Common myeloid progenitor, CD34-positive (primary cell): ENCODE results near the gene MTTP.

Experiments
- CTCF ChIA-PET: fragments of 350-600 bp; sonication (Branson Sonifier 250); formaldehyde crosslinking; loops from one replicate; lab custom pipeline; 2021; ENCODE audit warnings: antibody characterized with exemption; lab: Charles Lee
- POLR2A ChIA-PET: fragments of 350-600 bp; sonication (Branson Sonifier 250); formaldehyde crosslinking; loops from one replicate; lab custom pipeline; 2021; ENCODE audit warnings: antibody characterized with exemption; lab: Charles Lee
- DNase-seq, 3 donors: peaks; one replicate each; pipeline versions ENCODE4 v3.0.0 to v3.0.0-alpha.2; 2013
- H3K27ac ChIP-seq, 2 experiments: 1 replicate in 1 of 2; 2 replicates in 1 of 2; pipeline ENCODE4 v1.7.0; 2013; ENCODE audit warnings: inconsistent platforms in 2 of 2, low read length in 2 of 2, mild to moderate bottlenecking in 2 of 2, low read depth in 1 of 2, moderate library complexity in 1 of 2; ENCODE audit not compliant: severe bottlenecking in 2 of 2, insufficient read depth in 1 of 2, poor library complexity in 1 of 2
- H3K27me3 ChIP-seq, 5 experiments: replicated peaks in 2 of 5; 1 replicate in 3 of 5; 2 replicates in 2 of 5; pipeline versions ENCODE4 v1.6.1 to v1.7.0; 2013; ENCODE audit warnings: low read length in 4 of 5, mild to moderate bottlenecking in 2 of 5, moderate library complexity in 2 of 5, inconsistent platforms in 1 of 5; ENCODE audit not compliant: insufficient read depth in 5 of 5, control insufficient read depth in 4 of 5
- H3K36me3 ChIP-seq, 4 experiments: 1 replicate in 2 of 4; 2 replicates in 2 of 4; pipeline versions ENCODE4 v1.6.1 to v1.7.0; 2013; ENCODE audit warnings: low read length in 3 of 4, control low read depth in 1 of 4, mild to moderate bottlenecking in 1 of 4; ENCODE audit not compliant: control insufficient read depth in 4 of 4, insufficient read depth in 4 of 4
- H3K4me1 ChIP-seq, 4 experiments: 1 replicate in 3 of 4; 2 replicates in 1 of 4; pipeline versions ENCODE4 v1.6.1 to v1.7.1; 2013; ENCODE audit warnings: low read length in 3 of 4, mild to moderate bottlenecking in 3 of 4, control low read depth in 1 of 4, inconsistent platforms in 1 of 4, moderate library complexity in 1 of 4; ENCODE audit not compliant: control insufficient read depth in 4 of 4, insufficient read depth in 4 of 4; ENCODE audit errors: control extremely low read depth in 1 of 4
- H3K4me3 ChIP-seq, 7 experiments: 1 replicate in 4 of 7; 2 replicates in 3 of 7; pipeline versions ENCODE4 v1.5.1 to v1.7.0; 2013; ENCODE audit warnings: mild to moderate bottlenecking in 7 of 7, low read length in 6 of 7, moderate library complexity in 6 of 7, inconsistent platforms in 2 of 7, low read depth in 2 of 7, control low read depth in 1 of 7; ENCODE audit not compliant: insufficient read depth in 4 of 7, control insufficient read depth in 1 of 7; ENCODE audit errors: extremely low read depth in 1 of 7
- H3K9me3 ChIP-seq, 5 experiments: 1 replicate in 4 of 5; 2 replicates in 1 of 5; pipeline versions ENCODE4 v1.6.1 to v1.7.1; 2013; ENCODE audit warnings: low read length in 4 of 5, mild to moderate bottlenecking in 2 of 5, inconsistent platforms in 1 of 5, low read depth in 1 of 5, moderate library complexity in 1 of 5; ENCODE audit not compliant: control insufficient read depth in 4 of 5, insufficient read depth in 2 of 5; ENCODE audit errors: control extremely low read depth in 1 of 5
- WGBS: methylation state at CpG from one replicate; pipeline ENCODE4 v1.1.5; 2013; ENCODE audit not compliant: insufficient coverage; 5-methylcytosine and 5-hydroxymethylcytosine counted together

MTTP gene

GRCh38 chr4:99591757-99592156 lies 17.1 kb downstream of the MTTP start:
- ChIA-PET CTCF (no interaction called here), POLR2A (no interaction called here)
- no peak for DNase-seq
- H3K4me1 ChIP-seq = no peaks in the 10 kb centered on the region
- no peaks in the 10 kb centered on the region for H3K36me3 ChIP-seq
- H3K9me3 ChIP-seq = no peaks in the 10 kb centered on the region
- H3K27me3 ChIP-seq = peaks cover 0 to 3% (median 0%) of the 10 kb centered on the region in 5 experiments
- WGBS = no CpG with 5 or more reads among the region's 3 CpGs
- no peak overlapping the region for H3K4me3 ChIP-seq
- H3K27ac ChIP-seq = no peak overlapping the region

GRCh38 chr4:99593781-99594641 lies 19.4 kb downstream of the MTTP start:
- no peak for DNase-seq
- Histone ChIP-seq H3K27ac (no peak overlapping the region), H3K36me3 (no peaks in the 10 kb centered on the region), H3K4me1 (no peaks in the 10 kb centered on the region), H3K9me3 (no peaks in the 10 kb centered on the region), H3K27me3 (no peaks in the 10 kb centered on the region), H3K4me3 (no peak overlapping the region)
- POLR2A ChIA-PET = no interaction called here
- CTCF ChIA-PET = no interaction called here
- 100% methylated on average over 2 of the region's 4 CpGs for WGBS

GRCh38 chr4:99594818-99595217 lies 20.2 kb downstream of the MTTP start:
- Histone ChIP-seq H3K27me3 (no peaks in the 10 kb centered on the region), H3K27ac (no peak overlapping the region), H3K4me1 (no peaks in the 10 kb centered on the region), H3K36me3 (no peaks in the 10 kb centered on the region), H3K9me3 (no peaks in the 10 kb centered on the region), H3K4me3 (no peak overlapping the region)
- WGBS = 100% methylated on average over 2 of the region's 2 CpGs
- CTCF ChIA-PET = no interaction called here
- POLR2A ChIA-PET = no interaction called here
- DNase-seq = no peak

- ChIA-PET POLR2A (no interaction called here), CTCF (no interaction called here)
- Histone ChIP-seq H3K4me1 (no peaks in the 10 kb centered on the region), H3K4me3 (no peak overlapping the region), H3K27me3 (peaks cover 0 to 3% (median 0%) of the 10 kb centered on the region in 5 experiments), H3K27ac (no peak overlapping the region), H3K36me3 (no peaks in the 10 kb centered on the region), H3K9me3 (no peaks in the 10 kb centered on the region)
- WGBS = no CpG with 5 or more reads among the region's 2 CpGs
- no peak for DNase-seq
Observed at GRCh38 chr4:99606716-99607115, 32.1 kb downstream of the MTTP start.

GRCh38 chr4:99608417-99608816 lies 33.8 kb downstream of the MTTP start:
- H3K4me1 ChIP-seq = no peaks in the 10 kb centered on the region
- ChIA-PET POLR2A (interaction anchor here (0.6 kb wide), 1 partner anchor 319 kb away, joined by 3 read pairs; no protein-coding TSS in a partner anchor), CTCF (no interaction called here)
- H3K4me3 ChIP-seq = no peak overlapping the region
- no peaks in the 10 kb centered on the region for H3K9me3 ChIP-seq
- peaks cover 0 to 3% (median 0%) of the 10 kb centered on the region in 5 experiments for H3K27me3 ChIP-seq
- H3K36me3 ChIP-seq = no peaks in the 10 kb centered on the region
- no peak overlapping the region for H3K27ac ChIP-seq
- DNase-seq = no peak
- WGBS = 100% methylated on average over 2 of the region's 5 CpGs

- Histone ChIP-seq H3K27ac (no peak overlapping the region), H3K4me1 (no peaks in the 10 kb centered on the region), H3K27me3 (peaks cover 0 to 3% (median 0%) of the 10 kb centered on the region in 5 experiments), H3K36me3 (no peaks in the 10 kb centered on the region), H3K9me3 (no peaks in the 10 kb centered on the region), H3K4me3 (no peak overlapping the region)
- CTCF ChIA-PET = no interaction called here
- no peak for DNase-seq
- POLR2A ChIA-PET = no interaction called here
- 93% methylated on average over 4 of the region's 5 CpGs for WGBS
Observed at GRCh38 chr4:99610605-99611175, 36.1 kb downstream of the MTTP start.

GRCh38 chr4:99612281-99612680 lies 37.7 kb downstream of the MTTP start:
- Histone ChIP-seq H3K4me3 (no peak overlapping the region), H3K9me3 (no peaks in the 10 kb centered on the region), H3K4me1 (no peaks in the 10 kb centered on the region), H3K36me3 (no peaks in the 10 kb centered on the region), H3K27ac (no peak overlapping the region), H3K27me3 (peaks cover 0 to under 1% (median 0%) of the 10 kb centered on the region in 5 experiments)
- ChIA-PET POLR2A (no interaction called here), CTCF (interaction anchor here (1.2 kb wide), 1 partner anchor 13 kb away, joined by 3 read pairs; no protein-coding TSS in a partner anchor)
- 100% methylated on average over 2 of the region's 3 CpGs for WGBS
- DNase-seq = no peak
